ENCODE data around the gene CAMSAP2.

- TF ChIP-seq CTCF (IDR thresholded peaks at IDR 0.05; ENCODE audit: poor library complexity) (no peak), EZH2 (IDR thresholded peaks at IDR 0.05; ENCODE audit: borderline replicate concordance) (no peak), EZH2phosphoT487 (IDR thresholded peaks at IDR 0.05; ENCODE audit: low read depth, severe bottlenecking, unreplicated experiment) (no peak)
These were observed 148.3 kb downstream of the CAMSAP2 start for GRCh38 chr1:200887036-200887435.
